H9 (cell line): ENCODE measurements around the gene ZNF599. TPM values are rescaled to one million over a fixed set of nuclear protein-coding genes. Genes with fewer than 3 reads are reported as not detected.

Experiments
- DNase-seq: peaks from one replicate; pipeline ENCODE4 v3.0.0-alpha.2; 2017
- H2AFZ ChIP-seq: one replicate; pipeline ENCODE4 v1.6.1; 2013; ENCODE audit warnings: mild to moderate bottlenecking, low read length, control low read depth, moderate library complexity
- H2AK5ac ChIP-seq: 2 replicates; pipeline ENCODE4 v1.6.1; 2013; ENCODE audit warnings: low read length, control low read depth, mixed read lengths; ENCODE audit not compliant: insufficient read length
- H2BK120ac ChIP-seq: one replicate; pipeline ENCODE4 v1.6.1; 2013; ENCODE audit warnings: low read depth, mild to moderate bottlenecking, low read length, control low read depth, inconsistent platforms; ENCODE audit not compliant: poor library complexity, severe bottlenecking
- H2BK12ac ChIP-seq: 2 replicates; pipeline ENCODE4 v1.6.1; 2013; ENCODE audit warnings: low read length, control low read depth, mixed read lengths, low read depth; ENCODE audit not compliant: insufficient read length
- H2BK15ac ChIP-seq: 2 replicates; pipeline ENCODE4 v1.6.1; 2013; ENCODE audit warnings: low read depth, low read length, control low read depth
- H2BK20ac ChIP-seq: one replicate; pipeline ENCODE4 v1.6.1; 2013; ENCODE audit warnings: low read depth, mild to moderate bottlenecking, low read length, control low read depth, inconsistent platforms; ENCODE audit not compliant: poor library complexity, severe bottlenecking
- H2BK5ac ChIP-seq: 2 replicates; pipeline ENCODE4 v1.6.1; 2013; ENCODE audit warnings: low read length, control low read depth, mixed read lengths; ENCODE audit not compliant: insufficient read length
- H3K14ac ChIP-seq: 2 replicates; pipeline ENCODE4 v1.6.1; 2013; ENCODE audit warnings: low read length, control low read depth; ENCODE audit not compliant: insufficient read depth
- H3K18ac ChIP-seq: 2 replicates; pipeline ENCODE4 v1.6.1; 2013; ENCODE audit warnings: low read depth, mild to moderate bottlenecking, mixed read lengths, low read length, control low read depth; ENCODE audit not compliant: insufficient read length
- H3K23ac ChIP-seq: 2 replicates; pipeline ENCODE4 v1.6.1; 2013; ENCODE audit warnings: low read length, control low read depth, mixed read lengths, low read depth; ENCODE audit not compliant: insufficient read length
- H3K23me2 ChIP-seq: 2 replicates; pipeline ENCODE4 v1.6.1; 2013; ENCODE audit warnings: low read depth, mild to moderate bottlenecking, mixed read lengths, low read length, control low read depth; ENCODE audit not compliant: insufficient read length, poor library complexity, severe bottlenecking
- H3K27ac ChIP-seq: 2 replicates; pipeline ENCODE4 v1.5.1; 2013; ENCODE audit warnings: low read length, control low read depth, mixed read lengths, low read depth; ENCODE audit not compliant: insufficient read length
- H3K27me3 ChIP-seq: 2 replicates; pipeline ENCODE4 v1.6.1; 2013; ENCODE audit warnings: low read length, control low read depth, inconsistent platforms; ENCODE audit not compliant: insufficient read depth
- H3K4ac ChIP-seq: 2 replicates; pipeline ENCODE4 v1.6.1; 2013; ENCODE audit warnings: low read depth, mild to moderate bottlenecking, control low read depth, inconsistent platforms, low read length, moderate library complexity
- H3K4me1 ChIP-seq: 2 replicates; pipeline ENCODE4 v1.6.1; 2013; ENCODE audit warnings: low read length, control low read depth, inconsistent platforms; ENCODE audit not compliant: insufficient read depth
- H3K4me2 ChIP-seq: 2 replicates; pipeline ENCODE4 v1.6.1; 2013; ENCODE audit warnings: low read length, control low read depth, mixed read lengths; ENCODE audit not compliant: insufficient read length, insufficient read depth
- H3K56ac ChIP-seq: 2 replicates; pipeline ENCODE4 v1.6.1; 2013; ENCODE audit warnings: low read depth, mild to moderate bottlenecking, mixed read lengths, low read length, control low read depth; ENCODE audit not compliant: insufficient read length
- H3K79me1 ChIP-seq: 2 replicates; pipeline ENCODE4 v1.6.1; 2013; ENCODE audit warnings: low read depth, mild to moderate bottlenecking, moderate library complexity, low read length, control low read depth, inconsistent platforms; ENCODE audit not compliant: insufficient read depth, poor library complexity, severe bottlenecking
- H3K79me2 ChIP-seq: 2 replicates; pipeline ENCODE4 v1.6.1; 2013; ENCODE audit warnings: low read length, control low read depth, inconsistent platforms; ENCODE audit not compliant: insufficient read depth
- H3K9ac ChIP-seq: 2 replicates; pipeline ENCODE4 v1.6.1; 2013; ENCODE audit warnings: low read length, control low read depth, mixed read lengths; ENCODE audit not compliant: insufficient read length; ENCODE audit errors: extremely low read depth
- H3K9me3 ChIP-seq: one replicate; pipeline ENCODE4 v1.6.1; 2013; ENCODE audit warnings: low read depth, low read length, inconsistent platforms; ENCODE audit not compliant: control insufficient read depth
- H3T11ph ChIP-seq: one replicate; pipeline ENCODE4 v1.6.1; 2013; ENCODE audit warnings: mild to moderate bottlenecking, low read length, control low read depth, inconsistent platforms
- H4K20me1 ChIP-seq: one replicate; pipeline ENCODE4 v1.6.1; 2013; ENCODE audit not compliant: control insufficient read depth, insufficient read length, insufficient read depth
- H4K5ac ChIP-seq: 2 replicates; pipeline ENCODE4 v1.6.1; 2013; ENCODE audit warnings: low read depth, mild to moderate bottlenecking, mixed read lengths, low read length, control low read depth; ENCODE audit not compliant: insufficient read length
- H4K8ac ChIP-seq: replicated peaks from 2 replicates; pipeline ENCODE4 v1.6.1; 2013; ENCODE audit warnings: low read length, control low read depth, mixed read lengths, low read depth; ENCODE audit not compliant: insufficient read length
- H4K91ac ChIP-seq: 2 replicates; pipeline ENCODE4 v1.6.1; 2013; ENCODE audit warnings: low read depth, mild to moderate bottlenecking, moderate library complexity, mixed read lengths, low read length, control low read depth; ENCODE audit not compliant: insufficient read length
- H3K27ac Mint-ChIP-seq, 3 experiments: 2 replicates in 2 of 3; 3 replicates in 1 of 3; pipeline ENCODE4 v1.8.0; 2020 to 2021; ENCODE audit warnings: mixed read lengths in 3 of 3, mild to moderate bottlenecking in 1 of 3, moderate library complexity in 1 of 3
- H3K27me3 Mint-ChIP-seq: 2 replicates; pipeline ENCODE4 v1.8.0; 2021; ENCODE audit warnings: low read depth, mild to moderate bottlenecking, moderate library complexity, mixed read lengths
- H3K36me3 Mint-ChIP-seq, 3 experiments: 2 replicates in 2 of 3; 3 replicates in 1 of 3; pipeline ENCODE4 v1.8.0; 2020 to 2021; ENCODE audit warnings: low read depth in 3 of 3, mixed read lengths in 3 of 3; ENCODE audit not compliant: insufficient read depth in 1 of 3
- H3K4me1 Mint-ChIP-seq, 2 experiments: 2 replicates each; pipeline ENCODE4 v1.8.0; 2020; ENCODE audit warnings: mixed read lengths in 2 of 2
- H3K4me3 Mint-ChIP-seq, 2 experiments: 2 replicates in 1 of 2; 3 replicates in 1 of 2; pipeline ENCODE4 v1.8.0; 2020 to 2021; ENCODE audit warnings: mild to moderate bottlenecking in 2 of 2, mixed read lengths in 2 of 2, moderate library complexity in 1 of 2
- H3K9me3 Mint-ChIP-seq, 2 experiments: 2 replicates in 1 of 2; 3 replicates in 1 of 2; pipeline ENCODE4 v1.8.0; 2020; ENCODE audit warnings: mild to moderate bottlenecking in 2 of 2, mixed read lengths in 2 of 2, moderate library complexity in 1 of 2
- total RNA-seq: library from RNA; stranded (reverse); gene quantifications from 2 replicates; pipeline ENCODE4 v1.2.1, GENCODE V29; 2021
- TF ChIP-seq, protein P1 (sequence below): fragments of 200-600 bp; sonication (generic); conservative IDR thresholded peaks from 3 replicates; pipeline ENCODE4 v1.8.0; 2021; ENCODE audit warnings: antibody characterized with exemption, mild to moderate bottlenecking

Gene ZNF599
- total RNA-seq, 1 experiment from 2014 or later, result 3.9 TPM

DNA sequence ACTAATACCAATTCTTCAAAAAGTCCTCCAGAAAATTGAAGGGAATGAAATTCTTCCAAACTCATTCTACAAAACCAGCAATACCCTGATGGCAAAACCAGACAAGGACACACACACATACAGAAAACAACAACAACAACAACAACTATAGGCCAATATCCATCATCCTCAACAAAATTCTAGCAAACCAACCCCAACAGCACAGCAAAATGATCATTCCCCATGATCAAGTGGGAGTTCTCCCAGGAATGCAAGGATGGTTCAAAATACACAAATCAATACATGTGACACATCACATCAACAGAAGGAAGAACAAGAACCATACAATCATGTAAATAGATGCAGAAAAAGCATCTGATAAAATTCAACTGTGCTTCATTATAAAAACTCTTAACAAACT is 57.7 kb downstream of the ZNF599 start:
- H4K8ac ChIP-seq, result no peak overlapping the region
- no peak overlapping the region for H2BK12ac ChIP-seq
- H3K36me3 Mint-ChIP-seq, result peaks cover 9 to 11% (median 9%) of the 10 kb centered on the region in 3 experiments
- H2BK120ac ChIP-seq, result no peak overlapping the region
- H3K23ac ChIP-seq, result no peak overlapping the region
- peaks cover 80 to 85% of the 10 kb centered on the region in 2 experiments for H3K9me3 Mint-ChIP-seq
- H3K27ac Mint-ChIP-seq, result no peak overlapping the region
- TF ChIP-seq, protein P1, sequence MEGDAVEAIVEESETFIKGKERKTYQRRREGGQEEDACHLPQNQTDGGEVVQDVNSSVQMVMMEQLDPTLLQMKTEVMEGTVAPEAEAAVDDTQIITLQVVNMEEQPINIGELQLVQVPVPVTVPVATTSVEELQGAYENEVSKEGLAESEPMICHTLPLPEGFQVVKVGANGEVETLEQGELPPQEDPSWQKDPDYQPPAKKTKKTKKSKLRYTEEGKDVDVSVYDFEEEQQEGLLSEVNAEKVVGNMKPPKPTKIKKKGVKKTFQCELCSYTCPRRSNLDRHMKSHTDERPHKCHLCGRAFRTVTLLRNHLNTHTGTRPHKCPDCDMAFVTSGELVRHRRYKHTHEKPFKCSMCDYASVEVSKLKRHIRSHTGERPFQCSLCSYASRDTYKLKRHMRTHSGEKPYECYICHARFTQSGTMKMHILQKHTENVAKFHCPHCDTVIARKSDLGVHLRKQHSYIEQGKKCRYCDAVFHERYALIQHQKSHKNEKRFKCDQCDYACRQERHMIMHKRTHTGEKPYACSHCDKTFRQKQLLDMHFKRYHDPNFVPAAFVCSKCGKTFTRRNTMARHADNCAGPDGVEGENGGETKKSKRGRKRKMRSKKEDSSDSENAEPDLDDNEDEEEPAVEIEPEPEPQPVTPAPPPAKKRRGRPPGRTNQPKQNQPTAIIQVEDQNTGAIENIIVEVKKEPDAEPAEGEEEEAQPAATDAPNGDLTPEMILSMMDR, result no peak
- no peaks in the 10 kb centered on the region for H3K79me1 ChIP-seq
- H3K14ac ChIP-seq, result no peak overlapping the region
- no peak overlapping the region for H4K5ac ChIP-seq
- H3K18ac ChIP-seq, result no peak overlapping the region
- no peak overlapping the region for H3K56ac ChIP-seq
- no peaks in the 10 kb centered on the region for H3K4me1 ChIP-seq
- no peak overlapping the region for H3K4ac ChIP-seq
- no peaks in the 10 kb centered on the region for H3K79me2 ChIP-seq
- no peak overlapping the region for H3T11ph ChIP-seq
- no peaks in the 10 kb centered on the region for H3K27me3 ChIP-seq
- H3K27me3 Mint-ChIP-seq, result peaks cover 22% of the 10 kb centered on the region
- H2BK15ac ChIP-seq, result no peak overlapping the region
- H2AFZ ChIP-seq, result no peak overlapping the region
- no peaks in the 10 kb centered on the region for H4K20me1 ChIP-seq
- no peak overlapping the region for H3K4me2 ChIP-seq
- H4K91ac ChIP-seq, result no peak overlapping the region
- peaks cover 5 to 8% of the 10 kb centered on the region in 2 experiments; a peak in 3 of 4 replicates for H3K4me1 Mint-ChIP-seq
- no peak overlapping the region for H3K9ac ChIP-seq
- no peak overlapping the region for H2BK20ac ChIP-seq
- H2AK5ac ChIP-seq, result no peak overlapping the region
- H3K23me2 ChIP-seq, result no peaks in the 10 kb centered on the region
- no peak overlapping the region for H2BK5ac ChIP-seq
- no peak for DNase-seq
- no peak overlapping the region for H3K4me3 Mint-ChIP-seq
- no peak overlapping the region for H3K27ac ChIP-seq
- H3K9me3 ChIP-seq, result peaks cover 16% of the 10 kb centered on the region
